Eye (tissue), 1 donor: Measurements from ENCODE around the gene RAB3B.
A peak's percentile ranks its signal among the peaks of the same experiment; 100 is the strongest.
"Not testable (repeated sequence)": the region's sequence is repeated elsewhere in the genome, so short reads cannot be mapped to it uniquely, and the experiment has no call there.

Source experiments
- DNase-seq: peaks from one replicate; pipeline ENCODE4 v3.0.0-alpha.2; 2015

Gene RAB3B

DNA sequence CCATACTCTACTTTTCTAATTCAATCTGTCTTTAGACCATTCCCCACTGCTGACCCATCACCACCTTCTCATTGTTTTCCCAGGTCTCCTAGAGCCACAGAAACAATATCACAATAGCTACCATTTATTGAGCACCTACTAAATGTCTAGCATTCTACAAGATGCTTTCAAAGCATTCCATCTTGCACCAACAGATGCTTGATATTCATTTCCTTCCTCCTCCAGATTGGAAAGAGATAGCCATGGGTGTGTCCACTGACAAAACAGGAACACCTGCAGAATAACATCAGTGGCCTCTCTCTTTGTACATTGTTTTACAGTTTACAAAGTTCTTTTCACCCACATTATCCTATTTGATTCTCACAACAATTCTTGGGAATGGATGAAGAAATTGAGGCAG is 2.2 kb downstream of the RAB3B start:
- DNase-seq = no peak

GRCh38 chr1:51986718-51987117 is 3.8 kb downstream of the RAB3B start:
- DNase-seq = peak; percentile 81

DNA sequence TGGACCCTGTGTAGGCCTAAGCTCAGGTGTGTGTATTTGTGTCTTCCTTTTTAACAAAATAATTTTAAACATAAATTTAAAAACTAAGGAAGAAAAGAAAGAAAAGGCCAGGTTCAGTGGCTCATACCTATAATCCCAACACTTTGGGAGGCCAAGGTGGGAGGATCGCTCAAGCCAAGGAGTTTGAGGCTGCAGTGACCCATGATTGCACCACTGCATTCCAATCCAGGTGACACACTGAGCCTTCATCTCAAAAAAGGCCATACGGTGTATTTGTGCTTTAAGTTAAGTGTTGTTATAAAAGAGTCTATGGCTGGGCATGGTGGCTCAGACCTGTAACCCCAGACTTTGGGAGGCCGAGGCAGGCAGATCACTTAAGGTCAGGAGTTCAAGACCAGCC is 8.3 kb downstream of the RAB3B start:
- DNase-seq = no peak

DNA sequence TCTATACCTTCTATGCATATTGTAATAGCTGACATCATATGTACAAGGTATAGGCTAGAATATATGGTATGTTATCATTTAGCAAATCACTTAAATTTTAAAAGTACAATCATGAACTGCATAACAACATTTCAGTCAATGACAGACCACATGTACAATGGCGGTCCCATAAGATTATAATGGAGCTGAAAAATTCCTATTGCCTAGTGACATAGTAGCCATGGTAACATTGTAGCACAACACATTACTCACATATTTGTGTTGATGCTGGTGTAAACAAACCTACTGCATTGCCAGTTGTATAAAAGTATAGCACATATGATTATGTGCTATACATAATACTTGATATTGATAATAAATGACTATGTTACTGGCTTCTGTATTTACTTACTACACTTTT is 8.9 kb downstream of the RAB3B start:
- DNase-seq = no peak

- DNase-seq = no peak
Observed at GRCh38 chr1:51978099-51978498, 12.4 kb downstream of the RAB3B start.

DNA sequence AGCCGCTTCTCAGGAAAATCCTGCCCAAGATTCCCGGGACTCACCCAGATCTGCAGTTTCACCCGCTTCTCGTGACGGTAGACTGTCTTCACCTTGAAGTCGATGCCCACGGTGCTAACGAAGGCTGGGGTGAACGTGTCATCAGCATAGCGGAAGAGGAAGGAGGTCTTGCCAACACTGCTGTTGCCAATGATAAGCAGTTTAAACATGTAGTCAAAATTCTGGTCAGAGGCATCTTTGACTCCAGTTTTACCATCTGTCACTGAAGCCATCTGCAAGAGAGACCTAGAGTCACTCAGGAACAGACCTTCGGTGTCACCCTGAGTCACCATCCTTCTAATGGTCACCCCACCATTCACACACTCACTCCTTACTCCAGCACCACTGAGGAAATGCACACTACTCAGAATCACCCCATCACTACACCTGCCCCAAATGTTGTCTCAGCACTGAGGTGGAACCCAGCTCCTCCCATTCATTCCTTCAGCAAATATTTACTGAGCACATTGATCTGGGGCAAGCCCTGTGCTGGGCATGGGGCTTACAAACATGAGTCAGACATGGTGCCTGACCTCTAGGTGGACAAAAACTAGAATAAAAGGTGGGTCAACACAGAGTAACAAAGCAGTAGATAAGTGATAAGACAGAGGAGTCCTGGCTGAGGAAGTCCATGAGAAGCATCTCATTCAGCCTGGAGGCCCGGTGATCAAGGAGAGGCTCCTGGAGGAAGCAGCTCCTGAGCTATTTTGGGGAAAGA is 13.5 kb downstream of the RAB3B start:
- DNase-seq = no peak

DNA sequence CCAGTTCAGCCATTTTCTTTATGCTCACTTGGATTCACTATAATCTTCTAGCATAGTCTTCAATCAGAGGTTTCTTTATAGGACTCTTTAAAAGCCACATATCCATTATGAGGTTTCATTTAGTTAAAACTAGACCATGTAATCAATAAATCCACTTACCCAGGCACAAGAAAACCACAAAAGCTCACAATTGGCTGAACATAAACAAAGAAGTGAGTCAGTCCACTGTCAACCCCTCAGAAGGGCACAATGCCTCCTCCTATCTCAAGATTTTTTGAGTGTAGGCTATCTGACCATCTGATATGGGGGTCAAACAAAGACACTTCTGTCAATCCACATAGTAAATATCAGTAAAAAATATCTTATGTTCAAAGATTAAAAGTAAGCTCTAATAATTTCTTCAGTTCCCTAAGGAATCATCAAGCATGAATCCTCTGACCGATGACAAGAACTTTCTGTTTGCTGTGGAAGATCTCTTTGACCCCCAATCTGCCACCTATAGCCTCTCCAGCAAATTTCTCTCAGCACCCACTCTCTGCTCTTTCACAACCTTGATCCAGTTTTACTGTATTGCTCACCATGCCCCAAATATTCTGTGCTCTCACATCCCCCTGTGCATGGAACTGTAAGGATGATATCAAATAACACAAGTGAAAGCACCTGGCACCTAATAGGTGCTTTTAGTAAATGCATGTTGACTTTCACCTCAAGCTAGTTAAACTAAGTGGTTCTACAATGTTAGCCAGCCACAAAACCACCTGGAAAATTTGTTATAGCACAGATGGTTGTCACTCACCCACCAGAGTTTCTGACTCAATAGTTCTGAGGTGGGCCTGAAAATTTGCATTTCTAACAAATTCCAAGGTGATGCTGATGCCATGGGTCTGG is 16.7 kb downstream of the RAB3B start:
- DNase-seq = no peak

GRCh38 chr1:51969038-51969705 is 21.3 kb downstream of the RAB3B start:
- DNase-seq = no peak

- no peak for DNase-seq
Observed at GRCh38 chr1:51968632-51969031, 21.9 kb downstream of the RAB3B start.

DNA sequence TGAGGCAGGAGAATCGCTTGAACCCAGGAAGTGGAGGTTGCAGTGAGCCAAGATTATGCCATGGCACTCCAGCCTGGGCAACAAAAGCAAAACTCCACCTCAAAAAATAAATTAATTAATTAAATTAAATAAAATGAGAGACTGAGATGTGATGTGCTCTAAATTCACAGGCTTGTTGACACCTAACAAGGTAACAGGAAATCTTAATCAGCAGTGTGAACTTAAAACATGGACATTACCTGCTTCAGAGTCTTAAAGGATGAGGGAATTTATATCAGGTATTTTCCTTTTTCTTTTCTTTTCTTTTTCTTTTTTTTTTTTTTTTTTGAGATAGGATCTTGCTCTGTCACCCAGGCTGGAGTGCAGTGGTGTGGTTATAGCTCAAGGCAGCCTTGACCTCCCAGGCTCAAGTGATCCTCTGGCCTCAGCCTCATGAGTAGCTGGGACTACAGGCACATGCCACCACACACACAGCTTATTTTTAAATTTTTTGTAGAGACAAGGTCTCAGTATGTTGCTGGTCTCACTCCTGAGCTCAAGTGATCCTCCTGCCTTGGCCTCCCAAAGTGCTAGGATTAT is 23.2 kb downstream of the RAB3B start:
- DNase-seq = not testable (repeated sequence)

DNA sequence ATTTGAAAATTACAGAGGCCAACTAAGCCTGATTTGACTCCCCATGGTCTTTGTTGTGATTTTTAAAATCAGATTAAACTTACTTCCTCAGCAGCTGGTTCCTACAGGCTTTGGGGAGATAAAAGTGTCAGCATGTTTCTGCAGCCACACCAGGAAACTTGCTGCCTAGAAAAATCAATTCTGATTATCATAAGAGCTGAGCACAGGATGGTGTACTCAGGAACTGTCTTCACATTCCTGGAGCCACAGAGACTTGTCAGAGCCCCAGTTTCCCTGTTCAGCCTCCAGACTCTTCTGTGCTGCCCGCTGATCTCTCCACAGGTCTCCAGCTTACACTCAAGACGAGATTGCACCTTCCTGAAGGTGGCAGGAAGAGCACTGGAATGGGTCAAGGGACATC is 23.9 kb downstream of the RAB3B start:
- DNase-seq = no peak

DNA sequence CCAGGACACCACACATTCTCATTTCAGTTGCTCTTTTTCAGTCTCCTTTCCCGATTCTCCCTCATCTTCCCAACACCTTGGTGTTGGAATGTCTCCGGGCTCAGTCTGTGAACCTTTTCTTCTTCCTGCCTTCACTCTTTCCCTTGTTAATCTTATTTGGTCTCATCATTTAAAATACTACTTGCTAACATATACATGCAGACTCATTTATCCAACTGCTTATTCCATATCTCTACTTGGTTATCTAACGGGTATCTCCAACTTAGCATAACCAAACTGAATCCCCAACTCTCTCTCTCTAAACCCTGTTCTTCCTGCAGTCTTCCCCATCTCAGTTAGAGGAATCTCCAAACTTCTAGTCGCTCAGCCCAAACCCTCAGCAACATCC is 26.2 kb downstream of the RAB3B start:
- DNase-seq = no peak

GRCh38 chr1:51963592-51964308 is 26.8 kb downstream of the RAB3B start:
- DNase-seq = no peak

DNA sequence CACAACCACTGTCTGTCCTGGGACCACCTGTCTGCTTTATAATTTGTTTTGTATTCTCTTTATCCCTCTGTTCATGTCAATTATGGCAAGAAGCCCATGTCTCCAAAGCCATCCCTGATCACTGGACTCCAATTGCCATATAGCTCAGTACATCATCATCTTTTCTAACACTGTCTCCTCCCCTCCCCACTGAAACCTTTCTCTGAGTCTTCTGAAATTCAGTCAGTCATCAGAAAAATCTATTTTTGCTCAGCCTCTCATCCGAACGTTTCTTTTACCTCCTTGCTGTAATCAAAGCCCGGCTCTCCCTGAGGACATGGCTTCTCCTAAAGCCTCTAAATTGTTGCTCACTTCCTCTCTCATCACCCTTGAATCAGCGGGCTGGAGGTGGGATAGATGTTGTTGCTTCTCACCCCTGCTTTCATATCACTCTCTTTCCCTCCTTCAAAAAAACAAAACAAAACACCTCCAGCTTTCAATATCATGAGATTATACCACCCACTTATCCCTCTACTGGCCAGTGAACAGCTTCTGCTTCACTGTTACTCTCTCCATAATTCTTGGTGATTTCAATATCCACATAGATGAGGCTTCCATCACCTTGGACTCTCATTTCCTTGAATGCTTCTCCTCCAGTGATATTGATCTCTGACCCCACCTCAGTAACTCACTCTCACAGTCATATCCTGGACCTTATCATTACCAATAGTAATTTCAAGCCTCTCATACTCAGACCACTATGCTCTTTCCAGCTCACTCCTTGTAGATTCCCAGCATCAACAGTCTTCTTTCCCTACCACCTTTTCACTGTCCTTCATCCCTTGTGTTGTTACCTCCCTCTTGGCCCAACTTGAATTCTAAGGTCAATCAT is 27.8 kb downstream of the RAB3B start:
- no peak for DNase-seq

DNA sequence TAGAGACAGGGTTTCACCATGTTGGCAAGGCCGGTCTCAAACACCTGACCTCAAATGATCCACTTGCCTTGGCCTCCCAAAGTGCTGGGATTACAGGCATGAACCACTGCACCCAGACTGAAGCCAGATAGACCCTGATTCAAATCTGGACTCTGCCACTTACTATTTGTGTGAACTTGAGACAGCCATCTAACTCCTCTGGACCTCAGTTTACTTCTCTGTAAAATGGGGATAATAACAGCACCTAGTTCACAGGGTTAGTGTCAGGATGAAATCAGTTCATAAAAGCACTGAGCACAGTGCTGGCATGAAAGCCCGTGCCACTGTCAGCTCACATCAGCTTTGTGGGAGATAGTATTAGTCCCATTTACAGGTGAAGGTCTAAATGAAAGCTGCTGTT is 28.5 kb downstream of the RAB3B start:
- DNase-seq = no peak

DNA sequence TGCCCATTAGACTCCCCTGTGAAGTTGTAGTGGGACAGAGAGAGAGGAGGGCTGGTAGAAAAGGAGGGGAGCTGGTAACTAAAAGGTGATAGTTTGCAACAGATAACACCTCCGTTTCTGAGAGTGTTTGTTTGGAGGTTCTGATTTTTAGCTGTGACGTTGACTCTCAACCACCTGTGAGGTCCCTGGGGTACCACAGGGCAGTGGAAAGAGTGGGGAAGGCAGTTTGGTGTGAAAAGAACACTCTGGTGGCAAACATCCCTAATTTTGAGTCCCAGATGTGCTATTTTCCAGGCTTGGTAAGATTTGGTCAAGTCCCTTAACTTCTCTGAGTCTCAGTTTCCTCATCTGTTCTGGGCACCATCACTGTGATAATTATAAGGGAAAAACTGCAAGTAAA is 29.3 kb downstream of the RAB3B start:
- no peak for DNase-seq

DNA sequence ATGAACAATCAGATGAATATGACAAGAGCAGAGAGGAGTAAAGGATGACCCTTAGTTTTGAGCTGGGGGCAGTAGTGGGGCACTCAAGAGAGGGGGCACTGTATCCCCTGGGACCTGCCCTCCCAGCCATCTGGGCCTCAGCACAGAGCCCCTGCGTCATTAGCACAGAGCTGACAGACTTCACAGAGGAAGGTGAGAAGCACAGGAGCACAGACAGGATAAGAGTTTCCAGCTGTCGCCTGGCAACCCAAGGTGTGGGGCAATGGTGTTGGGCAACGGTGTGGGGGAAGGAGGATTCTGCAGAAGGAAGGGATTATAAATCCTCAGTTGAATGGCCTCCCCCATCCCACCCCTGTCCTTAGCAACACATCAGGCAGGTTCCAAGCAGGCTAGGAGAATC is 30.2 kb downstream of the RAB3B start:
- no peak for DNase-seq

DNA sequence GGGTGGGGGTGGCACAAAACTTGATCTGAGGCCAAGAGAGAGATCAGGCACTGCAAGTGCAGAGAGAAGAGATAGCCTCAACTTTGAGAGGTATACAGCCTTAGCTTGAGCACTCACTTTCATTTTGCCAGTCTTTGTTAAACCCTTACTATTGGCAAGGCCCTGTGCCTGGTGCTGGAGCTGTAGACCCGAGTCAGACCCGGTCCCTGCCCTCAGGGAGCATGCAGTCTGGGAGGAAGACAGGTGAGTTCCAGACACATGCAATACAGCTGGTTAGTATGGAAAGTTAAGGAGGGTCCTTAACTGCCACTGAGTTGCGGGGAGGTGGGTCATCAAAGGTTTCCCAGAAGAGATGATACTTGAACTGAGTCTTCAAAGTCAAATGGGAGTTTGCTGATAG is 31.7 kb downstream of the RAB3B start:
- no peak for DNase-seq

DNA sequence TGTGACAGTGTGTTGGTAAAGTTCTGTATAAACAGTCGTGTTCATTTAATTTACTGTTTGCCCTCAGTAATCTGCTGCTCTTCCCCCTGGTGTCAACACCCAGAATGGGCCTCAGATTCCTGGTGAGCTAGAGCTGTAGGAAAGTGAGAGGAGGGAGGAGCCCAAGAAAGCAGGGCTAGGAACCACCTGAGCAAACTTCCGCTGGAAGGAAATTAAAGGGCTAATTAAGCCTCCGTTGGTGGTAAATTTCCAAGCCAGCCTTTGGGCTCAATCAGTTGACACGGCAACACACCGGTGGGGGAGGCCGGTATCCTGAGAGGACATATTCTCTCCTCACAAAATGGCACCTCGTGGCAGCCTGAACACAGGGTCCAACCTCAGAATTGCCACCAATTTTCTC is 32.9 kb downstream of the RAB3B start:
- no peak for DNase-seq

DNA sequence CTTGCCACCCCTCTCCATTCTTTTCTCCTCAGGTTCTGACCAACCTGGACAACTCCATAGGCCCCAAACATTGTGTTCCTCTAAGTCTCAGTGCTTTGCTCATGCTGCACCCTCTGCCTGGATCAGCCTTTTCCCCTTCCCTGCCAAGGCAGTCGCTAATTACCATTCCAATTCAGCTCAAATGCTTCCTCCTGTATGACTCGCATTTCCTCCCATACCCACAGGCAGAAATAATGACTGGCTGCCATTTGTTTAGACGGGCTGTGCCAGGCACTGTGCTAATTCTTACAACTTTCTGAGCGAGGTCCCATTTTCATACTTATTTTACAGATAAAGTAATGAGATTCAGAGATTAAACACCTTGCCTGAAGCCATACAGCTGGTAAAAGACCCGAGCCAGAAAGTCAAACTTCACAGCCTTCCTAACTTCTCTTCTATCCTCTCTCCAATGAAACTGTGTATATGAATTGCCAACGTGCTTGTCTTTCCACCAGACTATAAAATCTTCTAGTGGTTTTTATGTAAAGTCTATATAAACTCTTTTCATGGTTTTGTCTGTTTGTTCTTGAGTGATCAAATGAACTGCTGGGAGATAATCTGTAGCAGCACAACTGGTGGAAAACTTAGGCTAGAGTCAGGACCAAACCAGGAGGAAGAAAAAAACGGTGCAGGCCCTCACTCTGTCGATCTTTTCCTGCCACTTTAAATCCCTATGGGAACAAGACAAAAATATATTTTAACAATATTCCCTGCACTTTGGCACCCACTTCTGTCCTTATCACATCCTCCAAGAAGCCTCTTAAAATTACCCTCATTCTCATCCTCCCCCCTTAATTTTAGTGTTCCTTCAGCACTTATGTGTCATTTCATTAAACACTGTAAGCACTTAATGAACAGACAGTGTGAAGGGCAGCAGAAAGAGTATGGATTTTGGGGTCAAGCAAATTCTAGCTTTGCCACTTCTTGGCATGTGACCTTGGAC is 33.7 kb downstream of the RAB3B start:
- DNase-seq = no peak
